NCI-H526 treated with DMSO at 0.1 percent for 48 hours (cell line): ENCODE results near the gene LCN12.
"Not testable (repeated sequence)": the region's sequence is repeated elsewhere in the genome, so short reads cannot be mapped to it uniquely, and the experiment has no call there.

Experiments used
- DNase-seq: peaks from one replicate; lab custom pipeline; 2025; lab: John Stamatoyannopoulos, UW

LCN12 gene

GRCh38 chr9:136991993-136992818, 40.1 kb downstream of the LCN12 start, which contains the start of gene PAXX:
Gene PAXX (plus strand): TSS chr9:136992422. CDS start chr9:136992444, 22 bp downstream.
- DNase-seq: peak; percentile 47

GRCh38 chr9:136992819-136993369, 40.8 kb downstream of the LCN12 start:
- DNase-seq: no peak

- no peak for DNase-seq
Observed at GRCh38 chr9:136994180-136994887, 42.3 kb downstream of the LCN12 start.

DNA sequence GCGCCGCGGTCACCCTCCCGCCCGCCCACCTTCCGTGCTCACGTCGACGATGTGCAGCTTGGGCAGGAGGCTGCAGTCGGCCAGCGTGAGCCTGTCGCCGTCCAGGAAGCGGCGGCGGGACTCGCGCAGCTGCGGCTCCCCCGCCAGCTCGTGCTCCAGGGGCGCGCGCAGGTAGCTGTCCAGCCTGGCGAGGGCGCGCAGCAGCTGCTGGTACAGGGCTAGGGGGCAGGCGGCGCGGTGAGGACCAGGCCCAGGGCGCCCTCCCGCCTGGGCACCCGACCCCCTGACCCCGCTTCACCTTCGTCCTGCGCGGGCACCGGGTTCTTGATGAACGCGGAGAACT, 42.8 kb downstream of the LCN12 start:
- no peak for DNase-seq

GRCh38 chr9:136995362-136995761, 43.3 kb downstream of the LCN12 start:
- DNase-seq: no peak

GRCh38 chr9:136995772-136996311, 43.8 kb downstream of the LCN12 start:
- no peak for DNase-seq

- no peak for DNase-seq
Observed at GRCh38 chr9:136996361-136997292, 44.6 kb downstream of the LCN12 start, which contains the start of gene CLIC3. Gene CLIC3 (minus strand): TSS chr9:136996568. CDS start chr9:136996543, 25 bp downstream.

GRCh38 chr9:136997371-136997770, 45.3 kb downstream of the LCN12 start:
- DNase-seq: no peak

DNA sequence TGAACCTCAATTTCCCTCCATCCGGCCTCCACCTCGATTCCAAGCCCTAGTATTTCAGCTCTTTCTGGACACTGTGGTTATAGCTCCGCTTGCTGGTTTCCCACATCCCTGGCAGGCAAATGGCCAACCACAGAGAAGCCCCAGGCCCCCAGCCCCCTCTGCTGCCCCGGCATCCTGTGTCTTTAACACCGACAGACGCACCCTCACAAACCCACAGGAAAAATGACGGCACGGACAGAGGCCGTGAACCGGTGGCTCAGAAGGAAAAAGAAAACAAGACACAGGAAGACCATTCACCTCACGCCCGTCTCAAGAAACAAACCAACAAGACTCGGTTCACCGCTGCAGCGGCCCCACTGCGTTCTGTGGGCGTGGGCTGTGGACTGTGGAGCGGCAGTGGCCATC, 45.8 kb downstream of the LCN12 start:
- no peak for DNase-seq

- DNase-seq: no peak
Observed at GRCh38 chr9:137000177-137000930, 48.3 kb downstream of the LCN12 start.

- DNase-seq: no peak
Observed at GRCh38 chr9:137001857-137002645, 50.0 kb downstream of the LCN12 start.

DNA sequence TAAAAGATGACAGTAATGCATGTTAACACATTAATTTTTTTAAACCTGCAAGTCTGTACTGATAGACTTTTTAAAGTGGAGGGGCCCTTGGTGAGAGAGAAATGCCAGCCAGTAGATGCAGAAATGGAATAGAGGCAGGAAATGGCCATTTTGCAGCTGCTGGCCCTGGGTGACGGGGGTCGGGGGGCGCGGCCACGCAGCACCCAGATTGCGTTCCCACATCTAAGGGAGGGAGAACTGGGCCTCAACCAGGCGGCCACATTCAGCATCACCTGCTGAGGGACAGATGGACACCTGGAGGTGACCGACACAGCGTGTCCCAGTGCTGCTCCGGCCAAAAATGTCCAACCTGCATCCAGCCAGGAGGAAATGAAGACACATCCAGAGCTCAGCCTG, 50.6 kb downstream of the LCN12 start:
- DNase-seq: no peak

DNA sequence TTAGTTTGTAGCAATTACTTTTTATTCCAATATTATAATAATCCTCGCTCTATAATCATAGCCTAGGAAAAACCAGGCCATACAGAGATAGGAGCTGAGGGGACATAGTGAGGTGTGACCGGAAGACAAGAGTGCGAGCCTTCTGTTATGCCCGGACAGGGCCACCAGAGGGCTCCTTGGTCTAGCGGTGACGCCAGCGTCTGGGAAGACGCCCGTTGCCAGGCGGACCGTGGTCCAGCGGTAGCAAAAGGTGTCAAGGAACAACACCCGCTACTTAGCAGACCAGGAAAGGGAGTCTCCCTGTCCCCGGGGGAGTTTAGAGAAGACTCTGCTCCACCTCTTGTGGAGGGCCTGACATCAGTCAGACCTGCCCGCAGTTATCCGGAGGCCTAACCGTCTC, 52.2 kb downstream of the LCN12 start:
- DNase-seq: not testable (repeated sequence)
